GM23338 (cell line): ENCODE data around the gene MXRA7. TPM values are rescaled to one million over a fixed set of nuclear protein-coding genes. Genes with fewer than 3 reads are reported as not detected.

Source experiments
- ATAC-seq: fragments of 200-7000 bp; cut with Tn5 transposase; 3 replicates; pipeline ENCODE4 v1.9.1; 2020
- DNase-seq: peaks from one replicate; pipeline ENCODE4 v3.0.0-alpha.2; 2015; ENCODE audit warnings: low spot score
- H2AFZ ChIP-seq: fragments of 200-600 bp; sonication (generic); 2 replicates; pipeline ENCODE4 v1.8.0; 2016; ENCODE audit warnings: antibody characterized with exemption, mild to moderate bottlenecking, moderate library complexity
- H3F3A ChIP-seq: fragments of 200-600 bp; sonication (generic); replicated peaks from 2 replicates; pipeline ENCODE4 v1.8.0; 2017; ENCODE audit warnings: antibody characterized with exemption, mixed run types, low read depth
- H3K27ac ChIP-seq: fragments of 200-600 bp; sonication (generic); 2 replicates; pipeline ENCODE4 v1.6.1; 2016; ENCODE audit warnings: low read depth
- H3K27me3 ChIP-seq: fragments of 200-600 bp; sonication (generic); 2 replicates; pipeline ENCODE4 v1.8.0; 2016; ENCODE audit warnings: mild to moderate bottlenecking, mixed run types, moderate library complexity; ENCODE audit not compliant: insufficient read depth
- H3K36me3 ChIP-seq: fragments of 200-600 bp; sonication (generic); 2 replicates; pipeline ENCODE4 v1.8.0; 2016; ENCODE audit warnings: mild to moderate bottlenecking; ENCODE audit not compliant: insufficient read depth
- H3K4me1 ChIP-seq: fragments of 200-600 bp; sonication (generic); 2 replicates; pipeline ENCODE4 v1.8.0; 2016; ENCODE audit warnings: mild to moderate bottlenecking, moderate library complexity; ENCODE audit not compliant: insufficient read depth
- H3K4me2 ChIP-seq: fragments of 200-600 bp; sonication (generic); 2 replicates; pipeline ENCODE4 v1.7.1; 2017; ENCODE audit warnings: mixed run types
- H3K4me3 ChIP-seq: fragments of 200-600 bp; sonication (generic); 2 replicates; pipeline ENCODE4 v1.6.1; 2016; ENCODE audit warnings: mixed run types
- H3K79me2 ChIP-seq: fragments of 200-600 bp; sonication (generic); replicated peaks from 2 replicates; pipeline ENCODE4 v1.8.0; 2017; ENCODE audit warnings: mild to moderate bottlenecking; ENCODE audit not compliant: insufficient read depth
- H3K9me2 ChIP-seq: fragments of 200-600 bp; sonication (generic); 2 replicates; pipeline ENCODE4 v1.8.0; 2017; ENCODE audit not compliant: insufficient read depth
- H4K20me1 ChIP-seq: fragments of 200-600 bp; sonication (generic); replicated peaks from 2 replicates; pipeline ENCODE4 v1.8.0; 2017; ENCODE audit warnings: mild to moderate bottlenecking; ENCODE audit not compliant: insufficient read depth
- H3K27ac Mint-ChIP-seq: 2 replicates; pipeline ENCODE4 v1.8.0; 2020; ENCODE audit warnings: inconsistent platforms, mild to moderate bottlenecking, moderate library complexity, mixed read lengths
- H3K27me3 Mint-ChIP-seq: 3 replicates; pipeline ENCODE4 v1.8.0; 2022; ENCODE audit warnings: low read depth, mild to moderate bottlenecking, moderate library complexity, mixed read lengths, inconsistent platforms; ENCODE audit not compliant: insufficient read depth, poor library complexity
- H3K36me3 Mint-ChIP-seq: 3 replicates; pipeline ENCODE4 v1.8.0; 2021; ENCODE audit warnings: low read depth, mild to moderate bottlenecking, inconsistent platforms, moderate library complexity, mixed read lengths
- H3K4me1 Mint-ChIP-seq: 3 replicates; pipeline ENCODE4 v1.8.0; 2020; ENCODE audit warnings: mild to moderate bottlenecking, inconsistent platforms, mixed read lengths
- H3K4me3 Mint-ChIP-seq: 3 replicates; pipeline ENCODE4 v1.8.0; 2021; ENCODE audit warnings: moderate library complexity, mild to moderate bottlenecking, inconsistent platforms, mixed read lengths
- H3K9me3 Mint-ChIP-seq: 3 replicates; pipeline ENCODE4 v1.8.0; 2020; ENCODE audit warnings: moderate library complexity, mild to moderate bottlenecking, inconsistent platforms, mixed read lengths
- CREB1 ChIP-seq: fragments of 250-450 bp; sonication (Bioruptor Pico); IDR thresholded peaks from 2 replicates; pipeline ENCODE4 v1.5.0; 2020; ENCODE audit warnings: low read depth, mild to moderate bottlenecking, moderate library complexity
- CTCF ChIP-seq, 2 experiments: fragments of 200-600 bp in 1 of 2; sonication (generic) in 1 of 2; conservative IDR thresholded peaks; 2 replicates each; pipeline versions ENCODE4 v1.5.1 to v1.6.1; 2016 to 2017; ENCODE audit warnings: antibody characterized with exemption in 2 of 2, low read depth in 2 of 2, mild to moderate bottlenecking in 2 of 2, moderate library complexity in 1 of 2
- ETS1 ChIP-seq: IDR thresholded peaks from 2 replicates; pipeline ENCODE4 v1.6.1; 2016; ENCODE audit warnings: antibody characterized with exemption
- EZH2 ChIP-seq: fragments of 200-600 bp; sonication (generic); IDR thresholded peaks from one replicate; pipeline ENCODE4 v1.8.0; 2017; ENCODE audit warnings: antibody characterized with exemption, mild to moderate bottlenecking, low read depth; ENCODE audit not compliant: unreplicated experiment
- EZH2phosphoT487 ChIP-seq: fragments of 200-600 bp; sonication (generic); IDR thresholded peaks from one replicate; pipeline ENCODE4 v1.8.1; 2018; ENCODE audit warnings: antibody characterized with exemption; ENCODE audit not compliant: unreplicated experiment
- JUNB ChIP-seq: IDR thresholded peaks from one replicate; pipeline ENCODE4 v1.6.1; 2016; ENCODE audit warnings: antibody characterized with exemption; ENCODE audit not compliant: unreplicated experiment
- NANOG ChIP-seq: IDR thresholded peaks from 2 replicates; pipeline ENCODE4 v1.6.1; 2016; ENCODE audit warnings: antibody characterized with exemption, borderline replicate concordance
- POLR2AphosphoS5 ChIP-seq: IDR thresholded peaks from 2 replicates; pipeline ENCODE4 v1.6.1; 2016; ENCODE audit warnings: antibody characterized with exemption, low read depth
- REST ChIP-seq: IDR thresholded peaks from one replicate; pipeline ENCODE4 v1.6.1; 2018; ENCODE audit warnings: antibody characterized with exemption; ENCODE audit not compliant: unreplicated experiment
- STAT1 ChIP-seq: IDR thresholded peaks from one replicate; pipeline ENCODE4 v1.6.1; 2016; ENCODE audit warnings: antibody characterized with exemption; ENCODE audit not compliant: unreplicated experiment
- ZNF114 ChIP-seq: fragments of 250-450 bp; sonication (Bioruptor Pico); IDR thresholded peaks from 2 replicates; pipeline ENCODE4 v1.5.0; 2020; ENCODE audit warnings: mild to moderate bottlenecking, moderate library complexity
- ZNF331 ChIP-seq: fragments of 250-450 bp; sonication (Bioruptor Pico); IDR thresholded peaks from 2 replicates; pipeline ENCODE4 v1.5.0; 2020; ENCODE audit warnings: low read depth, mild to moderate bottlenecking, moderate library complexity
- polyA plus RNA-seq: library from polyadenylated mRNA; unstranded; fragments of >200 nt; fragmentation: Nextera tagmentation; extraction: Ambion mirVana; gene quantifications from 2 replicates; pipeline ENCODE4 v1.2.1, GENCODE V29; 2016
- total RNA-seq: library from RNA; depleted of rRNA; stranded (reverse); fragments of >200 nt; shearing (Covaris generic); gene quantifications from 2 replicates; pipeline ENCODE4 v1.2.3, GENCODE V29; 2014

The MXRA7 gene
- total and polyA plus RNA-seq, 2 experiments from 2014 or later, result 12.1 to 46.6 TPM

- peaks cover 4% of the 10 kb centered on the region for H3K27me3 Mint-ChIP-seq
- no peak overlapping the region for H3K4me2 ChIP-seq
- TF ChIP-seq JUNB (no peak), EZH2 (no peak), EZH2phosphoT487 (no peak), ETS1 (no peak), NANOG (no peak), ZNF114 (CRISPR knock-in tag) (no peak), ZNF331 (no peak), CREB1 (no peak), STAT1 (no peak), POLR2AphosphoS5 (no peak), CTCF (conservative IDR thresholded peaks at IDR 0.05; ENCODE audit: low read depth in 2 of 2) (no peak), REST (no peak)
- H3K4me3 Mint-ChIP-seq, result no peak overlapping the region
- H2AFZ ChIP-seq, result no peak overlapping the region
- H3K9me3 Mint-ChIP-seq, result no peaks in the 10 kb centered on the region
- no peaks in the 10 kb centered on the region for H3K9me2 ChIP-seq
- H3K36me3 Mint-ChIP-seq, result no peaks in the 10 kb centered on the region
- no peaks in the 10 kb centered on the region for H3F3A ChIP-seq
- peaks cover 4% of the 10 kb centered on the region; the same call in 1 of the 2 replicates for H3K4me1 ChIP-seq
- no peak overlapping the region for H3K27ac Mint-ChIP-seq
- H3K79me2 ChIP-seq, result no peaks in the 10 kb centered on the region
- no peak overlapping the region for H3K4me3 ChIP-seq
- H4K20me1 ChIP-seq, result no peaks in the 10 kb centered on the region
- H3K36me3 ChIP-seq, result no peaks in the 10 kb centered on the region
- peaks cover 21% of the 10 kb centered on the region for H3K4me1 Mint-ChIP-seq
- DNase-seq (no peak), ATAC-seq (no peak)
- no peak overlapping the region for H3K27ac ChIP-seq
- no peaks in the 10 kb centered on the region for H3K27me3 ChIP-seq
These were observed 19.2 kb downstream of the MXRA7 start for GRCh38 chr17:76691379-76692191.
